ENCODE results near the gene CRISP2. TPM values are rescaled to one million over a fixed set of nuclear protein-coding genes. Genes with fewer than 3 reads are reported as not detected.

CRISP2 gene
- total and polyA plus RNA-seq, 9 of the 15 experiments (the other 6 are each of a cell fraction or from before 2014, with no cell fraction given), result not detected

- TF ChIP-seq CEBPG (CRISPR knock-in tag; IDR thresholded peaks at IDR 0.05) (peak; percentile 21; the same call in 1 of the 2 replicates), CEBPG (tag; conservative IDR thresholded peaks at IDR 0.05 in 1 of 2, IDR thresholded peaks at IDR 0.05 in 1 of 2) (peak; percentile 45 to 62; a peak in 2 of 4 replicates)
These were observed 20.8 kb downstream of the CRISP2 start (continued) for GRCh38 chr6:49692534-49692933.

GRCh38 chr6:49676671-49677281, 36.6 kb downstream of the CRISP2 start:
- H3K27me3 ChIP-seq (ENCODE audit: control insufficient read depth in 2 of 2, insufficient read depth in 2 of 2, low read length in 2 of 2), result no peaks in the 10 kb centered on the region
- CTCF ChIA-PET (ENCODE audit: low intra/inter-chr PET ratio), result no interaction called here
- BruUV-seq (replicated peaks), result no TSS peak
- 0 out of 2 replicates have a peak overlapping the region, but pooled peaks have one; percentile 3 for H2AFZ ChIP-seq (ENCODE audit: low read depth, low read length)
- H3K9me3 ChIP-seq (replicated peaks; ENCODE audit: control insufficient read depth, insufficient read depth, low read depth, low read length), result no peaks in the 10 kb centered on the region
- H3K36me3 ChIP-seq (ENCODE audit: control insufficient read depth, insufficient read depth, low read length), result no peaks in the 10 kb centered on the region
- no peaks in the 10 kb centered on the region; a peak in 1 of 5 replicates for H3K4me1 ChIP-seq (replicated peaks in 1 of 2; ENCODE audit: control insufficient read depth in 2 of 2, insufficient read depth in 2 of 2, low read length in 2 of 2)
- H3K9ac ChIP-seq (ENCODE audit: insufficient read depth in 1 of 2, low read depth in 2 of 2, low read length in 2 of 2), result no peak overlapping the region
- H3K27ac ChIP-seq (ENCODE audit: extremely low read depth, low read depth, low read length), result no peak overlapping the region
- H3K79me2 ChIP-seq (ENCODE audit: control insufficient read depth, insufficient read depth, low read length), result no peaks in the 10 kb centered on the region
- TF ChIP-seq EHMT2 (IDR thresholded peaks at IDR 0.05) (0 out of 2 replicates have a peak, but pooled peaks have one; percentile 29), CREB3 (tag; conservative IDR thresholded peaks at IDR 0.05; ENCODE audit: low read depth) (no peak), ATF3 (IDR thresholded peaks at IDR 0.05) (0 out of 2 replicates have a peak, but pooled peaks have one; percentile 9), ATF3 (CRISPR knock-in tag; conservative IDR thresholded peaks at IDR 0.05) (no peak)
- peak; percentile 23; the same call in 2 of the 3 replicates for ATAC-seq
- 46% methylated on average over 4 of the region's 4 CpGs for WGBS (ENCODE audit: insufficient coverage, low coverage, missing lambda C conversion rate)
- POLR2A ChIA-PET, result interaction anchor here (1.0 kb wide), 1 partner anchor 8 kb away, joined by 4 read pairs; no protein-coding TSS in a partner anchor
- no peak overlapping the region for H3K4me3 ChIP-seq
- intact Hi-C loops (cut with micrococcal nuclease), result no loop called here
- DNase-seq (ENCODE audit: extremely low read depth in 1 of 4, low spot score in 3 of 4), result no peak
- no peaks in the 10 kb centered on the region for H4K20me1 ChIP-seq (replicated peaks; ENCODE audit: control insufficient read depth, insufficient read depth, low read length)
- in situ Hi-C loops (cut with MboI), result no loop called here
- H3K9me1 ChIP-seq (ENCODE audit: control insufficient read depth, insufficient read depth, low read length), result no peaks in the 10 kb centered on the region
- H3K4me2 ChIP-seq (ENCODE audit: insufficient read depth, low read length), result no peak overlapping the region
- no peak for FAIRE-seq
